Bladder microvascular endothelial cell (primary cell): ENCODE results near the gene QSOX1. TPM values are rescaled to one million over a fixed set of nuclear protein-coding genes. Genes with fewer than 3 reads are reported as not detected.

Experiments used
- total RNA-seq: library from RNA; depleted of rRNA; stranded (reverse); fragments of >200 nt; gene quantifications from 2 replicates; pipeline ENCODE4 v1.2.3, GENCODE V29; 2014

The QSOX1 gene, protein sequence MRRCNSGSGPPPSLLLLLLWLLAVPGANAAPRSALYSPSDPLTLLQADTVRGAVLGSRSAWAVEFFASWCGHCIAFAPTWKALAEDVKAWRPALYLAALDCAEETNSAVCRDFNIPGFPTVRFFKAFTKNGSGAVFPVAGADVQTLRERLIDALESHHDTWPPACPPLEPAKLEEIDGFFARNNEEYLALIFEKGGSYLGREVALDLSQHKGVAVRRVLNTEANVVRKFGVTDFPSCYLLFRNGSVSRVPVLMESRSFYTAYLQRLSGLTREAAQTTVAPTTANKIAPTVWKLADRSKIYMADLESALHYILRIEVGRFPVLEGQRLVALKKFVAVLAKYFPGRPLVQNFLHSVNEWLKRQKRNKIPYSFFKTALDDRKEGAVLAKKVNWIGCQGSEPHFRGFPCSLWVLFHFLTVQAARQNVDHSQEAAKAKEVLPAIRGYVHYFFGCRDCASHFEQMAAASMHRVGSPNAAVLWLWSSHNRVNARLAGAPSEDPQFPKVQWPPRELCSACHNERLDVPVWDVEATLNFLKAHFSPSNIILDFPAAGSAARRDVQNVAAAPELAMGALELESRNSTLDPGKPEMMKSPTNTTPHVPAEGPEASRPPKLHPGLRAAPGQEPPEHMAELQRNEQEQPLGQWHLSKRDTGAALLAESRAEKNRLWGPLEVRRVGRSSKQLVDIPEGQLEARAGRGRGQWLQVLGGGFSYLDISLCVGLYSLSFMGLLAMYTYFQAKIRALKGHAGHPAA
- 49.4 and 205 TPM in 2 replicates for total RNA-seq

DNA sequence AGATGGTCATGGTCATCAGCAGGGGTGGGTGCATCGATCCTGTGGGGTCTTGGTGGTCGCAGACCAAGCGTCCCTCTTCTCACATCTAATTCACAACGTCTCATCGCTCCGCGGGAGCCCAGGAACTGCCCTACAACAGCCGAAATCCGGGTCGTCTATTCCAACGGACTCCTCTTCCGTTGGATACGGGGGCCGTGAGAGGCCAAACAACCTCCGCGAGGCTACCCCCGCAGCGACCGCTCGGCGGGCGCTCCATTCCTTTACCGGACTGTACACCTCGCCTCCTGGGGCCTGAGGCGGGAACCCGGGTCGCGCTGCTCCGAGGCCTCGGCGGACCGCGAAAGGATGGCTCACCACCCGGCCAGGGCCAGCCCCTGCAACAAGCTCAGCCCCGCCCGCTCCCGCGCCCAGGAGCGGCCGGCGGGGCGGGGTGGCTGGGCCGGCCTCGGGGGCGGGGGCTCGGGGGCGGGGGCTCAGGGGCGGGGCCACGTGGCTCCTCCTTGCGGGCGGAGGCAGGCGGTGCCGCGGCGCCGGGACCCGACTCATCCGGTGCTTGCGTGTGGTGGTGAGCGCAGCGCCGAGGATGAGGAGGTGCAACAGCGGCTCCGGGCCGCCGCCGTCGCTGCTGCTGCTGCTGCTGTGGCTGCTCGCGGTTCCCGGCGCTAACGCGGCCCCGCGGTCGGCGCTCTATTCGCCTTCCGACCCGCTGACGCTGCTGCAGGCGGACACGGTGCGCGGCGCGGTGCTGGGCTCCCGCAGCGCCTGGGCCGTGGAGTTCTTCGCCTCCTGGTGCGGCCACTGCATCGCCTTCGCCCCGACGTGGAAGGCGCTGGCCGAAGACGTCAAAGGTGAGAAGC lies at the start of gene QSOX1:
TSS of gene QSOX1 (plus strand) at position 545 of the 857 bp plus-strand sequence. CDS start at position 584, 39 bp downstream.

DNA sequence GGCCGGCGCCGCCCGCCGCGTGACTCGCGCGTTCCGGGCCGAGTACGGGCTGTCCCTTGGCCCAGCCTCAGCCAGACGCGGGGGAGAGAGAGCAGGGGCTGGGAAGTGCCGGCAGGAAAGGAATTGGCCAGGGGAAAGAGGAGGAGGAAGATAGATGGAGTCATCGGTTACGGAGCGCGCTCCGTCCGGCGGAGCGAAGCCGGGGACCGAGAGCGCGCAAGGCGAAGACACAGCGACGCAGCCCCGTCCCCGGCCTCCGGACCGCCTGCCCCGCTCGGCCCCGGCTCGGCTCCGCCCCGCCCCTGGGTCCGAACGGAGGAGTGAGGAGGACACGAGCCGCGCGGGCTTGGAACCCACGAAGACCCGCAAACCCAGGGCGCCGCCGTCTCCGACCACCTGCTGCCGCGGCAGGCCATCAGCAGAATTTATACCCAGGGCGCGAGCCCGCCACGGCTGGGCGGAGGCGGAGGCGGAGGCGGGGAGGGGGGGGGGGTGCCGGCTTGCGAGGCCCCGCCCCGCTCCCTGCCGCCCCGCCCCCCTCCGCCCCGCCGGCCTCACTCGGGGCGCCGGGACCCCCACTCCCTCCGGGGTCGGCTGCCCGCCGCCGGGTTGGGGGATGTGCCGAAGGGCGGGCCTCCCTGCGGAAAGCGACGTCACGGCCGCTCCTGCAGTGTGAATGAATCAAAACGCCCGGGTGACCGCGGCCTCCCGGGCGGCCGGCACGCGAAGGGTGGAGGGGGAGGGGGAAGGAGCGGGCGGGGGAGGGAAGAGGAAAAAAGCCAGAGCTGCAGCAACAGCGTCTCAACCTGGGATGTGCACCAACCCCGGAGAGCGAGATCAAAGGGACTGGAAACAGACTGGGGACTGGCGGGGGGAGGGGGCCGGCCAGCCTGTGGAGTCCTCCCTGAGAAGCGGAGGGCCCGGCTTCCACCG lies 75.1 kb downstream of the QSOX1 start, which contains the start of gene LHX4:
TSS of gene LHX4 (plus strand) at position 782 of the 933 bp plus-strand sequence. CDS start 266 bp downstream, outside the sequence.

Other genes with a start within 250 kb of the QSOX1 start
- gene CEP350, start 200.1 kb upstream of the QSOX1 start, total RNA-seq: 25.1 and 46.3 TPM in 2 replicates
- gene LHX4, start 75.4 kb downstream of the QSOX1 start, total RNA-seq: 0.19 TPM in 1 of 2 replicates, not detected in the other